HCT116 (cell line): ENCODE data around the gene RBP7. TPM values are rescaled to one million over a fixed set of nuclear protein-coding genes. Genes with fewer than 3 reads are reported as not detected.

Experiments used
- ATAC-seq: fragments of 200-7000 bp; cut with Tn5 transposase; 2 replicates; pipeline ENCODE4 v1.9.1; 2020; ENCODE audit warnings: mild to moderate bottlenecking, moderate library complexity
- BruUV-seq: library from RNA; stranded (reverse); fragments of 400-500 nt; replicated peaks from 2 replicates; lab custom pipeline; 2021; lab: Mats Ljungman, UMichigan
- CTCF ChIA-PET: fragments of 300-600 bp; sonication (Branson Sonifier 250); formaldehyde crosslinking; loops from one replicate; lab custom pipeline; 2021; ENCODE audit warnings: antibody characterized with exemption; lab: Charles Lee
- POLR2A ChIA-PET: fragments of 300-600, 350-600 bp; sonication (Branson Sonifier 250); formaldehyde crosslinking; loops from one replicate; lab custom pipeline; 2021; ENCODE audit warnings: antibody characterized with exemption; lab: Charles Lee
- RAD21 ChIA-PET, 2 experiments: fragments of 300-600 bp; sonication (Branson Sonifier 250); formaldehyde crosslinking; loops; one replicate each; lab custom pipeline; 2023; ENCODE audit warnings: low total read pairs in 2 of 2; ENCODE audit not compliant: uncharacterized antibody in 2 of 2, unreplicated experiment in 2 of 2, low non-redundant PET in 1 of 2; lab: Charles Lee
- DNase-seq: peaks from one replicate; pipeline ENCODE4 v3.0.0-alpha.2; 2010; ENCODE audit warnings: low read depth, low spot score
- H2AFZ ChIP-seq: fragments of 200-600 bp; shearing (Covaris generic), sonication (generic); 2 replicates; pipeline ENCODE4 v1.6.1; 2017; ENCODE audit warnings: low read depth, mixed run types, mixed read lengths, antibody characterized with exemption, low read length; ENCODE audit not compliant: poor library complexity, severe bottlenecking
- H3K27ac ChIP-seq: 2 replicates; pipeline ENCODE4 v1.5.1; 2012; ENCODE audit warnings: low read depth, low read length
- H3K27me3 ChIP-seq: fragments of 200-600 bp; sonication (generic); 2 replicates; pipeline ENCODE4 v1.6.1; 2016; ENCODE audit warnings: mixed run types, low read length, mixed read lengths; ENCODE audit not compliant: insufficient read depth
- H3K36me3 ChIP-seq, 2 experiments: fragments of 200-500 bp in 1 of 2; fragments of 200-600 bp in 1 of 2; sonication (Bioruptor generic) in 1 of 2; sonication (generic) in 1 of 2; 2 replicates each; pipeline versions ENCODE4 v1.5.1 to v1.6.1; 2014 to 2016; ENCODE audit warnings: low read length in 2 of 2, inconsistent platforms in 1 of 2, mixed read lengths in 1 of 2, mixed run types in 1 of 2; ENCODE audit not compliant: insufficient read depth in 2 of 2, control insufficient read depth in 1 of 2
- H3K4me1 ChIP-seq, 2 experiments: fragments of 200-600 bp in 1 of 2; sonication (generic) in 1 of 2; 2 replicates each; pipeline versions ENCODE4 v1.5.1 to v1.6.1; 2012 to 2017; ENCODE audit warnings: low read length in 2 of 2, inconsistent platforms in 1 of 2, mild to moderate bottlenecking in 1 of 2, mixed read lengths in 1 of 2, mixed run types in 1 of 2, moderate library complexity in 1 of 2; ENCODE audit not compliant: insufficient read depth in 2 of 2, control insufficient read depth in 1 of 2
- H3K4me2 ChIP-seq: fragments of 200-600 bp; sonication (generic); 2 replicates; pipeline ENCODE4 v1.6.1; 2017; ENCODE audit warnings: mixed run types, low read length, mixed read lengths
- H3K4me3 ChIP-seq, 2 experiments: fragments of 200-600 bp in 1 of 2; sonication (generic) in 1 of 2; replicated peaks in 1 of 2; 2 replicates each; pipeline ENCODE4 v1.5.1; 2011 to 2016; ENCODE audit warnings: low read length in 2 of 2, control low read depth in 1 of 2, low read depth in 1 of 2, mild to moderate bottlenecking in 1 of 2, mixed read lengths in 1 of 2, mixed run types in 1 of 2
- H3K79me2 ChIP-seq: fragments of 200-600 bp; sonication (generic); 2 replicates; pipeline ENCODE4 v1.6.1; 2017; ENCODE audit warnings: mild to moderate bottlenecking, mixed run types, low read length, moderate library complexity, mixed read lengths; ENCODE audit not compliant: insufficient read depth
- H3K9ac ChIP-seq: fragments of 200-600 bp; sonication (generic); 2 replicates; pipeline ENCODE4 v1.6.1; 2016; ENCODE audit warnings: low read length, mixed read lengths
- H3K9me2 ChIP-seq: fragments of 200-600 bp; sonication (generic), shearing (Covaris generic); 2 replicates; pipeline ENCODE4 v1.6.1; 2017; ENCODE audit warnings: mixed run types, mild to moderate bottlenecking, moderate library complexity; ENCODE audit not compliant: insufficient read depth
- H3K9me3 ChIP-seq, 2 experiments: fragments of 200-500 bp in 1 of 2; fragments of 200-600 bp in 1 of 2; sonication (Bioruptor generic) in 1 of 2; sonication (generic) in 1 of 2; 2 replicates each; pipeline ENCODE4 v1.6.1; 2014 to 2017; ENCODE audit warnings: low read length in 2 of 2, mixed read lengths in 2 of 2, inconsistent platforms in 1 of 2, low read depth in 1 of 2, mild to moderate bottlenecking in 1 of 2, mixed run types in 1 of 2, moderate library complexity in 1 of 2; ENCODE audit not compliant: control insufficient read depth in 1 of 2, insufficient read depth in 1 of 2
- H4K20me1 ChIP-seq: fragments of 200-600 bp; sonication (generic), shearing (Covaris generic); 2 replicates; pipeline ENCODE4 v1.6.1; 2017; ENCODE audit warnings: mixed run types, mild to moderate bottlenecking, moderate library complexity; ENCODE audit not compliant: insufficient read depth
- ATF3 ChIP-seq: IDR thresholded peaks from 2 replicates; pipeline ENCODE4 v1.6.1; 2012
- CBX3 ChIP-seq: IDR thresholded peaks from 2 replicates; pipeline ENCODE4 v1.6.1; 2012; ENCODE audit warnings: low read depth
- CEBPB ChIP-seq: IDR thresholded peaks from 2 replicates; pipeline ENCODE4 v1.6.1; 2012; ENCODE audit warnings: low read depth
- EGR1 ChIP-seq: IDR thresholded peaks from 2 replicates; pipeline ENCODE4 v1.6.1; 2012; ENCODE audit warnings: low read depth
- EZH2 ChIP-seq: fragments of 200-600 bp; sonication (generic); IDR thresholded peaks from 2 replicates; pipeline ENCODE4 v1.6.1; 2017; ENCODE audit warnings: antibody characterized with exemption, mixed run types
- EZH2phosphoT487 ChIP-seq: fragments of 200-600 bp; IDR thresholded peaks from 2 replicates; pipeline ENCODE4 v1.6.1; 2018; ENCODE audit warnings: antibody characterized with exemption, borderline replicate concordance
- FOSL1 ChIP-seq: IDR thresholded peaks from 2 replicates; pipeline ENCODE4 v1.6.1; 2012; ENCODE audit warnings: low read depth
- JUND ChIP-seq: IDR thresholded peaks from 2 replicates; pipeline ENCODE4 v1.6.1; 2012
- POLR2A ChIP-seq: IDR thresholded peaks from 2 replicates; pipeline ENCODE4 v1.7.0; 2011; ENCODE audit warnings: borderline replicate concordance; ENCODE audit not compliant: insufficient read depth, insufficient read length; ENCODE audit errors: extremely low read depth
- POLR2AphosphoS5 ChIP-seq: IDR thresholded peaks from 2 replicates; pipeline ENCODE4 v1.6.1; 2011; ENCODE audit warnings: mild to moderate bottlenecking, low read depth, low read length, moderate library complexity
- RAD21 ChIP-seq: IDR thresholded peaks from 2 replicates; pipeline ENCODE4 v1.6.1; 2012; ENCODE audit warnings: low read depth, mild to moderate bottlenecking
- REST ChIP-seq: IDR thresholded peaks from 2 replicates; pipeline ENCODE4 v1.6.1; 2012; ENCODE audit warnings: low read depth
- SIN3A ChIP-seq: IDR thresholded peaks from 2 replicates; pipeline ENCODE4 v1.6.1; 2012; ENCODE audit warnings: low read depth
- SP1 ChIP-seq: IDR thresholded peaks from 2 replicates; pipeline ENCODE4 v1.6.1; 2012; ENCODE audit warnings: low read depth
- SRF ChIP-seq: IDR thresholded peaks from 2 replicates; pipeline ENCODE4 v1.6.1; 2012; ENCODE audit warnings: low read depth
- YY1 ChIP-seq: IDR thresholded peaks from 2 replicates; pipeline ENCODE4 v1.6.1; 2011; ENCODE audit warnings: low read length, low read depth, moderate library complexity, mild to moderate bottlenecking; ENCODE audit not compliant: insufficient replicate concordance; ENCODE audit errors: extremely low read depth
- ZFX ChIP-seq: fragments of 450-650 bp; IDR thresholded peaks from 2 replicates; pipeline ENCODE4 v1.6.1; 2017
- ZNF274 ChIP-seq: fragments of 200-500 bp; sonication (Bioruptor generic); IDR thresholded peaks from 2 replicates; pipeline ENCODE4 v1.6.1; 2014; ENCODE audit warnings: mild to moderate bottlenecking, low read depth, low read length, inconsistent platforms
- intact Hi-C: fragments of 100-400 bp; cut with micrococcal nuclease; formaldehyde crosslinking; loops from 2 replicates; pipeline ENCODE4 v1.10.0; 2022
- total RNA-seq: library from RNA; stranded (reverse); gene quantifications from one replicate; pipeline ENCODE4 v1.2.1, GENCODE V29; 2021; ENCODE audit not compliant: unreplicated experiment
- TF ChIP-seq, protein P1 (sequence below): IDR thresholded peaks from 2 replicates; pipeline ENCODE4 v1.6.1; 2012

Gene RBP7
- total RNA-seq, 1 experiment from 2014 or later: 45.6 TPM

DNA sequence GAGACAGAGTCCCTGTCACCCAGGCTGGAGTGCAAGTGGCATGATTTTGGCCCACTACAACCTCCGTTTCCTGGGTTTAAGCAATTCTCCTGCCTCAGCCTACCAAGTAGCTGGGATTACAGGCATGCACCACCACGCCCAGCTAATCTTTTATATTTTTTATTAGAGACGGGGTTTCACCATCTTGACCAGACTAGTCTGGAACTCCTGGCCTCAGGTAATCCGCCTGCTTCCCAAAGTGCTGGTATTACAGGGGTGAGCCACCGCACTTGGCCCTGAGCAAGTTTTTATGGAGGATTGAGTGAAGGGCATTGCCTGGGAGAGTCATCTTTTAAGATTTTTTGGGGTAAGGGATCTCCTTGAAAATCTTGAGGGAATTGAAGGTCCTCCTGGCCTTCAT lies 64.2 kb downstream of the RBP7 start:
- Histone ChIP-seq H3K36me3 (no peaks in the 10 kb centered on the region), H3K4me3 (no peak overlapping the region), H3K27ac (no peak overlapping the region), H3K9ac (no peak overlapping the region), H3K27me3 (no peaks in the 10 kb centered on the region), H3K4me1 (peaks cover 0 to 7% of the 10 kb centered on the region in 2 experiments; a peak in 2 of 4 replicates), H3K9me3 (no peaks in the 10 kb centered on the region), H3K9me2 (no peaks in the 10 kb centered on the region), H4K20me1 (0 out of 2 replicates have a peak, but pooled peaks cover 6% of the 10 kb centered on the region), H2AFZ (no peak overlapping the region), H3K4me2 (no peak overlapping the region), H3K79me2 (peaks cover 58% of the 10 kb centered on the region)
- ChIA-PET RAD21 (no interaction called here), POLR2A (interaction anchor here (0.7 kb wide), 1 partner anchor 13 kb away, joined by 3 read pairs; no protein-coding TSS in a partner anchor), CTCF (no interaction called here)
- intact Hi-C loops: no loop called here
- ATAC-seq: no peak
- no peak for DNase-seq
- TF ChIP-seq FOSL1: no peak
- no peak for TF ChIP-seq ATF3
- no peak for TF ChIP-seq EZH2
- no peak for TF ChIP-seq ZFX
- no peak for TF ChIP-seq SRF
- no peak for TF ChIP-seq ZNF274
- TF ChIP-seq YY1: no peak
- no peak for TF ChIP-seq SP1
- TF ChIP-seq CEBPB: no peak
- BruUV-seq: no TSS peak

DNA sequence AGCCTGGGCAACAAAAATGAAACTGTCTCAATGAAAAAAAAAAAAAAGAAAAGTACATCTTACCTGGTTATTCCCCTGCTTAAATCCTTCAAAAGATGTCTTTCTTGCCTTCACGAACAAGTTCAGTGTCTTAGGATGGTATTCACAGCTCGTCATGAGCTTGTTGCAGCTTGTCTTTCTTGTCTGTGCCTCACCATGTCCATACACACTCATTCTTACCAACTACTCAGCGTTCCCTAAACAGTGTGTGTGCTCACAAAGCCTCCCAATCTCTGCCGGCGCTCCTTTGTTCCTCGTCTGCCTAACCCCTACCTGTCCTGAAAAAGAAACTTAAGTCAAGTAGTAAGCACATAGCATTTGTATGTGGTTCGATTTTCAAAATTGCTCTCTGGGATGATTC lies 66.8 kb downstream of the RBP7 start:
- ChIA-PET POLR2A (no interaction called here), RAD21 (no interaction called here), CTCF (no interaction called here)
- no peaks in the 10 kb centered on the region for H3K9me2 ChIP-seq
- no peaks in the 10 kb centered on the region for H3K27me3 ChIP-seq
- no peak overlapping the region for H2AFZ ChIP-seq
- peaks cover 38% of the 10 kb centered on the region for H3K79me2 ChIP-seq
- H3K36me3 ChIP-seq: no peaks in the 10 kb centered on the region
- H3K4me2 ChIP-seq: no peak overlapping the region
- no peak for DNase-seq
- H3K27ac ChIP-seq: no peak overlapping the region
- H3K9me3 ChIP-seq: no peaks in the 10 kb centered on the region
- no TSS peak for BruUV-seq
- H3K4me1 ChIP-seq: peaks cover 0 to 7% of the 10 kb centered on the region in 2 experiments; a peak in 2 of 4 replicates
- no peak overlapping the region for H3K9ac ChIP-seq
- no peak for ATAC-seq
- H4K20me1 ChIP-seq: 0 out of 2 replicates have a peak, but pooled peaks cover 6% of the 10 kb centered on the region
- H3K4me3 ChIP-seq: no peak overlapping the region
- intact Hi-C loops: no loop called here
- TF ChIP-seq JUND (no peak), SRF (no peak), SP1 (no peak), EZH2phosphoT487 (no peak), ZFX (no peak), POLR2AphosphoS5 (no peak), CEBPB (no peak), YY1 (no peak), REST (no peak), CBX3 (no peak), EZH2 (no peak), POLR2A (no peak), SIN3A (no peak), FOSL1 (no peak), RAD21 (no peak), EGR1 (no peak)
- TF ChIP-seq, protein P1, sequence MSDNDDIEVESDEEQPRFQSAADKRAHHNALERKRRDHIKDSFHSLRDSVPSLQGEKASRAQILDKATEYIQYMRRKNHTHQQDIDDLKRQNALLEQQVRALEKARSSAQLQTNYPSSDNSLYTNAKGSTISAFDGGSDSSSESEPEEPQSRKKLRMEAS: no peak
